NOMO-1 (cell line): Measurements from ENCODE around the gene SYNE1.
"Not testable (repeated sequence)": the region's sequence is repeated elsewhere in the genome, so short reads cannot be mapped to it uniquely, and the experiment has no call there.

Experiments
- DNase-seq, 2 experiments: peaks; one replicate each; lab custom pipeline; 2025; ENCODE audit not compliant: unreplicated experiment in 2 of 2; lab: John Stamatoyannopoulos, UW

The SYNE1 gene

GRCh38 chr6:152328200-152328599, 309.0 kb downstream of the SYNE1 start:
- DNase-seq = not testable (repeated sequence)

GRCh38 chr6:152323376-152323775, 313.8 kb downstream of the SYNE1 start:
- DNase-seq = no peak

DNA sequence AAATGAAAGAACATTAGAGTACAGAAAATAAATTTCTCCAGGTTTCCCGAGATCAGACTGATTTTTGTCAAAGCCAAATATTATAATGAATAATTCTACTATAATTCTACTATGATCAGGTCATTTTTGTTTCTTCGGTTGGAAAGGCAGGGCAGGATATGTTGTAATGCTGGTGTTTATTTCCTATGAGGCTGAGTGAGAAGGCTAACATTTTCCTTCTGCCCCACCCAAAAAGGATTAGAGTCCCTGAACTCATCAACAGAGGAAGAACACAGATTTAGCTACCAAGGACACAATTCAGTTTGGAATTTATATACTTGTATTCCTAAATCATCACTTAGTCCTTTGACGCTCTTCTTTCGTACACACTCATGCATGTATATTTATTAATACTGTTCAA, 318.9 kb downstream of the SYNE1 start:
- no peak for DNase-seq

- no peak for DNase-seq
These were observed 321.1 kb downstream of the SYNE1 start for GRCh38 chr6:152316024-152316423.

DNA sequence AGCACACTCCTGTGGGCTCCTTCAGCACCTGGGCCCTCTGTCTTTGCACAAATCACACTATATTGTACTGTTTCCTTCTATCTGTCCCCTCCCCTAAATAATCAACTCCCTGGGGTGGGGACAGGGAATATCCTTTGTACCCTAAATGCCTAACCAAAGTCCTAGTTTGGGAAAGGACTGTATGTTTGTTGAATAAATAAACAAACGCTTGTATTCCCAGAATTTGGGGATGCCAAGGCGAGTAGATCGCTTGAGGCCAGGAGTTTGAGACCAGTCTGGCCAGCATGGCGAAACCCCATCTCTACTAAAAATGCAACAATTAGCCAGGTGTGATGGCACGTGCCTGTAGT, 322.7 kb downstream of the SYNE1 start:
- no peak for DNase-seq

GRCh38 chr6:152313542-152314482, 323.4 kb downstream of the SYNE1 start:
- DNase-seq = no peak

DNA sequence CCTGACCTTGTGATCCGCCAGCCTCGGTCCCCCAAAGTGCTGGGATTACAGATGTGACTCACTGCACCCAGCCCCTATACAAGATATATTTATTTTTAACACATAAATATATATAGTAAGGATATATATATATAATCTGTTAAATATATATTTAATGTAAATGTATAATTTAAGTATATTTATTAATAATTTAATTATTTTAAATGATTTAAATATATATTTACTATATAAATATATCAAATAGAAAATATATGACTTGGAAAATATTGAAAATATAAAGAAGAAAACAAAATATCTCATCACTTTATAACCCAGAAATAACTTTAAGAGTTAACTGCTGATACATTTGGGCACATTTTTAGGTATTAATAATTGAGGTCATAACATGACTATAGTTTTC, 324.7 kb downstream of the SYNE1 start:
- DNase-seq = no peak

- DNase-seq = no peak
These were observed 326.7 kb downstream of the SYNE1 start for GRCh38 chr6:152310371-152310954.

DNA sequence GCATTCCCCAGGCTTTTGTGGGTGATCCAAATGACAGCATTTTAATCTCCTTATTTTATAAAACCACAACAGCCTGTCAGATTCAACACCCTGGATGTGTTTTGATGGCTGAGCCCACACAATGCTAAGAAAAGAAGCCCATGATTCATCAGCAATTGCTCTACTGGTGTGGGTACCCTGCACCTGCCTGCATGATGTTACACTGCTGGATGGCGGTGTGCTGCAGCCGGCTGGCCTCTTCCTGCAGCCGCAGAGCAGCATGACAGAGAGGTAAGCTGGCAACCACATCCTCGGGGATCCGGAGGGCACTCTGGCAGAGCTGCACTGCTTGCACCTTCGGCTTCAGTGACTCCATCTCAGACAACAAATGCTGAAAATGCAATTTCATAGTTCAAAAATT, 327.5 kb downstream of the SYNE1 start:
- DNase-seq = no peak

GRCh38 chr6:152309006-152309405, 328.2 kb downstream of the SYNE1 start:
- DNase-seq = no peak

DNA sequence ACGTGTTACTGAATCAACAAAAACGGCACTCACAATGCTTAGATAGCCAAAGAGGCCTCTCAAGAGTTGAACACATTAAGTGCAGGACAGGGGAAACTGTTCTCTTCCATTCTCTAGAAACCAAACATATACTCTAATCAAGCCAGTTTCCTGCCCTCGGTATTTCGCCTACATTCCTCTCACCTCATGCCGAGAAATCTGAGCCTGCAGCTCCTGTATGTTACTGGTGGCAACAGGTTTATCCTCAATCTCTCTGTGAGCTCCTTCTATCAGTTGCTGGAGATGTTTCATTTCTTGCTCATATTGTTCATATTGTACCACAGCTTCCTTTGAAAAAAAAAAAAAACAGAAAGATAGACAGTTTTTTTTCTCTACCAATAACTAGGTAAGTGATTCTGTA, 328.9 kb downstream of the SYNE1 start:
- DNase-seq = no peak

DNA sequence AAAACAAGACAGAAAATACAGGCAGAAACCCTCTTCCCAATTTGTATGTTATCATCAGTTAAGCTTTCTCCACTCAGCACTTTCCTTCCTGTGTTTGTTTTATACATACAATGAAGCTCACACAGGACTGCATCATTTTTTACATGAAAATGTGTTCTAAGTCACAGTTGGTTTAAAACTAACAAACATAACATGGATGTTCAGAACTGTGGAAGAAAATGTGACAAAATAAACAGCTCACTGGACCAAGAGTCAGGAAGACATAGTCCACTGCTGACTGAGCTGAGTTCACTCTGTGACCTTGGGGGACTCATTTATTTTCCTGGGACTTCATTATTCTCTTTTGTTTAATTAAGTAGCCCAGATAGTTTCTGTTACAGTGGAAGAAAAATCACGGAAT, 331.5 kb downstream of the SYNE1 start:
- no peak for DNase-seq

- peak; percentile 80 to 87 for DNase-seq
These were observed 335.2 kb downstream of the SYNE1 start for GRCh38 chr6:152301765-152302568.

GRCh38 chr6:152301021-152301764, 336.0 kb downstream of the SYNE1 start:
- peak in 1 of 2 experiments; percentile 52 for DNase-seq

DNA sequence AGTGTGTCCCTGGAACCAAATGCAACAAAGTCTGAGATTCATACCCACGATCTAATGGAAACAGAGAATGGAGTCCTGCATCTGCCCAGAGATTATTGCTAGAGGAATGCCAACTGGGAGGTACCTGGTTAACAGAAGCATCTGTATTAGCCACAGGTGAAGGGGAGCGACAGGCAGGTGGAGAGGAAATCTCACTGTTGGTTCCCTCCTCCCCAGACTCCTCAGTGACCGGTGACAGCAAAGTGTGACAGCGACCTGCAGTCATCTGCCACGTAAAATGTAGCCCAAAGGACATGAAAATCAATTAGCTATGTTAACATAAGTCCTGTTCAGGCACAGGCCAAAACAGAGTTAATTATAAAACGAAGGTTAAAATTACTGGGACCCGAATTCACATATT, 336.6 kb downstream of the SYNE1 start:
- no peak for DNase-seq

DNA sequence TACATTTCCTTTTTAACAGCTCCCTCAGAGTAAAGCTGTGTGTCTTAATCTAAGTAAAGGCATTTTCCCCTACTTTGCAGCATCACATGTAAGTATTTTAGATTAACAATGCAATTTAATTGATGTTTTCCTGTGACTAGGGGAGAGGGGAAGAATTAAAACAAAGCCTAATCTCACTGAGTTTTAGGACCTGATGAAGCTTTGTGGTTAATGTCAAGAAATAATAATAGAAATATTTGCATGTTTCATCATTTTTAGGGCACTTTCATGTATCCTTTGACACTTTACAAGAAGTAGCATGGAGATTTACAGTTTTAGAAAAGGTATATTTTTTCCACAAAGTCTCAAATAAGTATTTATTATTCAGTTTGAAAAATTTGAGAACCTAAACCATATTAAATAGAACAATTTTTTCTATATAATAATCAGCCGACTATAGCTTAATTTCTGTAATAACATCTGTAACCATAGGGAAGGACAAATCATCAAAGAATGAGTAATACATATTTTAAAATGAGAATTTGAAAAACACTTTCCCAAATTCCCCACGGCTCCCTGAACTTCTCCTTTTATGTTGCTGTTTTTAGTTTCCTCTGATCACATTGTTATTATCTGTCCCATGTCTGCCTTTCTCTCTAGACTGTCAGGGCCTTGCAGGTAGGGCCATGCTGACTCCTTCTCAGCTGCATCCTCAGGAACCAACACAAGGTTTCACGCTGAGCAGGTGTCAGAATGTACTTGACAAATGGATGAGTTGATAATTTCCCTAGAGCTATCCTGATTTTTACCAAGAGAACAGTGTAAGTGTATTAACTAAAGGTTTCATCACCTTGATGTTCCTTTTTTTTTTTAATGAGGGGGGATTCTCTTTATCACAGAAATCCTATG, 338.1 kb downstream of the SYNE1 start:
- DNase-seq = no peak

DNA sequence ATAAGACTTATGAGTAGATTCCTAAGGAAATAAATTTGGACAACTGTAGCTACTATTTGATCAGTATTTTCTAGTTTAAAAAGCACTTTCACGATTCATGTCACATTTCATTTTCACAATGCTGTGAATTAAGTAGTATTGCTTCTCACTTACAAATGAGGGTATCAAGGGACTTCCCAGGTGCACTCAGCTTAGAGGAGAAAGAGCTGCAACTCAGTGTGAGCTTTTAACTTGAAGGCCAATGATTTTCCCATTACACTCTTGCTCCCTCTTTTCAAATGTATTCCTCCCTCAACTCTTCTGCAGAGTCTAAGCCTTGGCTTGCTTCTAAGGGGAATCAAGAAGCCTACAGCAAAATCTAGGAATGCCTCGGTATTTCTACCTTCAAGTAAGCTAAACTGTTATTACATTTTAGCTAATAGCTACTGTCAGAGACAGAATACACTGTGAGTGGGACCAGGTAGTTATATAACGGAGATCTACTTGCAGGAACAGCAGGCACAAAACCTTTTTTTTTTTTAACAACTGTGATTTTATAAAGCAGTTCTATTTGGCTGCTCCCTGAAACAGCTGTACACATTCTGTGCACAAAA, 339.0 kb downstream of the SYNE1 start:
- no peak for DNase-seq

DNA sequence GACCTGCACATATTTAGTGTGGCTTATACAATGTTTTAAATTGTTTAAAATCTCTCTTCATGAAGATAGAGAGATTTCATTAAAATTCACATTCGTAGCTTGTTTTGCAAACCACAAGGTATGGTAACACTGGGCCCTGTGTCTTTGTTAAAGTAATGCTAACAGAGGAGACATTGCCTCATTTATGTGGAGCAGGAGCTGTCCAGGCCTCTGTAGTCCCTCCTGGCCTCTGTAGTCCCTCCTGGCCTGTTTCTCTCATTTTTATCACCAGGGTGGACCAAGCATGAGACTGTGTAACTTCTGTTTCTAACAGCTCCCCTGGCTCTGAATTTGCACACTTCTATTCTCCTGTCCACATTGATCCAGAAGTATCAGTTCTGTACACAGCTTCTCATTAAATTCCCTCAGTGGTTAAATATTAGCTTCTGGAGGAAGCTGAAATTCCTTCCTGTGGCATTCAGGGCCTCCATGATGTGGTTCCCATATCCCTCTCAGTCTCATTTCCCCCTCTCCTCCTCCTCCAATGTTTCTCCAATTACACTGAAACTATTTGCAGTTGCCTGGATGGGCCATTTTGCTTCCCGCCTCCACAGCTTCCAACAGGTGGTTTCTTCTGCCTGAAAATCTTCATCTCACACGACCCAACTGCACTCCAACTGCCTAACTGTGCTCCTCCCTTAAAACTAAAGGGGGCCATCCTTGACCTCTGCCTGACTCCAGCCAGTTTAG, 340.4 kb downstream of the SYNE1 start:
- no peak for DNase-seq

GRCh38 chr6:152295920-152296319, 341.2 kb downstream of the SYNE1 start:
- no peak for DNase-seq
